ENCODE data around the gene CHDH. TPM values are rescaled to one million over a fixed set of nuclear protein-coding genes. Genes with fewer than 3 reads are reported as not detected.

Gene CHDH
- total and polyA plus RNA-seq, 2 donors (not counting 1 experiment from before 2014, with no cell fraction given) = 0.03 to 0.37 TPM

GRCh38 chr3:53856964-53857363, 10.7 kb upstream of the CHDH start:
- Mint-ChIP-seq H3K4me3 (no peak overlapping the region), H3K4me1 (peaks cover 26% of the 10 kb centered on the region), H3K9me3 (ENCODE audit: insufficient read depth) (no peaks in the 10 kb centered on the region), H3K27ac (no peak overlapping the region), H3K27me3 (no peaks in the 10 kb centered on the region)
- H3K79me2 ChIP-seq (ENCODE audit: control insufficient read depth, insufficient read depth, low read length) = no peaks in the 10 kb centered on the region
- TF ChIP-seq EZH2 (IDR thresholded peaks at IDR 0.05; ENCODE audit: borderline replicate concordance, insufficient read depth, low read depth, low read length, poor library complexity, severe bottlenecking) (no peak), CTCF (IDR thresholded peaks at IDR 0.05) (no peak)
- H3K36me3 ChIP-seq (replicated peaks in 1 of 2; ENCODE audit: control extremely low read depth in 1 of 2, control insufficient read depth in 1 of 2, extremely low read depth in 1 of 2, insufficient read depth in 2 of 2, low read length in 1 of 2) = peaks cover 0 to 7% of the 10 kb centered on the region in 2 experiments
- H3K4me3 ChIP-seq (ENCODE audit: control extremely low read depth in 1 of 5, extremely low read depth in 1 of 5, insufficient read depth in 1 of 5, low read depth in 2 of 5, low read length in 4 of 5) = no peak overlapping the region
- H2AFZ ChIP-seq (ENCODE audit: insufficient read depth, low read depth, low read length, poor library complexity, severe bottlenecking) = no peak overlapping the region
- ATAC-seq (ENCODE audit: low read depth) (no peak), DNase-seq (no peak)
- 33% methylated on average over 3 of the region's 7 CpGs for WGBS (ENCODE audit: insufficient coverage)
- POLR2A ChIA-PET = no interaction called here
- intact Hi-C loops (cut with micrococcal nuclease) = no loop called here
- no peak overlapping the region for H3K4me2 ChIP-seq (replicated peaks; ENCODE audit: low read depth, low read length, poor library complexity, severe bottlenecking)
- CTCF ChIA-PET = interaction anchor here (0.6 kb wide), 1 partner anchor 592 kb away, joined by 3 read pairs; no protein-coding TSS in a partner anchor
- no peaks in the 10 kb centered on the region for H3K9me3 ChIP-seq (ENCODE audit: control extremely low read depth in 1 of 3, control insufficient read depth in 2 of 3, insufficient read depth in 1 of 3, low read length in 2 of 3)
- H3K27ac ChIP-seq (ENCODE audit: low read length in 2 of 2) = no peak overlapping the region
- peaks cover 8 to 16% of the 10 kb centered on the region in 2 donors for H3K4me1 ChIP-seq (ENCODE audit: control insufficient read depth in 2 of 2, insufficient read depth in 2 of 2, low read length in 2 of 2)
- no peaks in the 10 kb centered on the region for H4K20me1 ChIP-seq (ENCODE audit: control insufficient read depth, insufficient read depth, low read length, poor library complexity, severe bottlenecking)
- H3K9ac ChIP-seq (ENCODE audit: low read length) = no peak overlapping the region
- H3K27me3 ChIP-seq (replicated peaks in 1 of 4; ENCODE audit: control extremely low read depth in 1 of 4, control insufficient read depth in 3 of 4, insufficient read depth in 4 of 4, low read length in 3 of 4) = no peaks in the 10 kb centered on the region

- TF ChIP-seq CTCF (IDR thresholded peaks at IDR 0.05) = no peak
- no peak for TF ChIP-seq EZH2 (IDR thresholded peaks at IDR 0.05; ENCODE audit: borderline replicate concordance, insufficient read depth, low read depth, low read length, poor library complexity, severe bottlenecking)
- Mint-ChIP-seq H3K27me3 (peaks cover 14% of the 10 kb centered on the region), H3K4me1 (peaks cover 7% of the 10 kb centered on the region), H3K9me3 (ENCODE audit: insufficient read depth) (no peaks in the 10 kb centered on the region), H3K27ac (no peak overlapping the region), H3K4me3 (no peak overlapping the region)
- Histone ChIP-seq H3K4me3 (ENCODE audit: control extremely low read depth in 1 of 5, extremely low read depth in 1 of 5, insufficient read depth in 1 of 5, low read depth in 2 of 5, low read length in 4 of 5) (no peak overlapping the region), H3K4me2 (replicated peaks; ENCODE audit: low read depth, low read length, poor library complexity, severe bottlenecking) (no peak overlapping the region), H3K9ac (ENCODE audit: low read length) (no peak overlapping the region), H2AFZ (ENCODE audit: insufficient read depth, low read depth, low read length, poor library complexity, severe bottlenecking) (no peak overlapping the region), H3K27me3 (replicated peaks in 1 of 4; ENCODE audit: control extremely low read depth in 1 of 4, control insufficient read depth in 3 of 4, insufficient read depth in 4 of 4, low read length in 3 of 4) (peaks cover 0 to 23% (median 6%) of the 10 kb centered on the region in 4 experiments), H3K4me1 (ENCODE audit: control insufficient read depth in 2 of 2, insufficient read depth in 2 of 2, low read length in 2 of 2) (peaks cover 4 to 7% of the 10 kb centered on the region in 2 donors), H3K9me3 (ENCODE audit: control extremely low read depth in 1 of 3, control insufficient read depth in 2 of 3, insufficient read depth in 1 of 3, low read length in 2 of 3) (no peaks in the 10 kb centered on the region), H3K79me2 (ENCODE audit: control insufficient read depth, insufficient read depth, low read length) (no peaks in the 10 kb centered on the region), H4K20me1 (ENCODE audit: control insufficient read depth, insufficient read depth, low read length, poor library complexity, severe bottlenecking) (no peaks in the 10 kb centered on the region), H3K36me3 (replicated peaks in 1 of 2; ENCODE audit: control extremely low read depth in 1 of 2, control insufficient read depth in 1 of 2, extremely low read depth in 1 of 2, insufficient read depth in 2 of 2, low read length in 1 of 2) (no peaks in the 10 kb centered on the region), H3K27ac (ENCODE audit: low read length in 2 of 2) (no peak overlapping the region)
- intact Hi-C loops (cut with micrococcal nuclease) = no loop called here
- DNase-seq (no peak), ATAC-seq (ENCODE audit: low read depth) (no peak)
- 73% methylated on average over 3 of the region's 5 CpGs for WGBS (ENCODE audit: insufficient coverage)
- ChIA-PET CTCF (no interaction called here), POLR2A (no interaction called here)
These were observed 4.7 kb upstream of the CHDH start for GRCh38 chr3:53850895-53851294.

Measured in B cell (primary cell).